WI38 (cell line): ENCODE results near the gene TOGARAM2.

ENCODE experiments used
- H3K4me3 ChIP-seq: 2 replicates; pipeline ENCODE4 v1.5.1; 2011; ENCODE audit warnings: low read depth, mild to moderate bottlenecking, control low read depth, low read length
- TF ChIP-seq, protein P1 (sequence below): IDR thresholded peaks from 2 replicates; pipeline ENCODE4 v1.5.1; 2012; ENCODE audit warnings: low read depth, mild to moderate bottlenecking, control low read depth, low read length

TOGARAM2 gene

GRCh38 chr2:29014811-29015421 is 33.8 kb downstream of the TOGARAM2 start:
- no peak overlapping the region for H3K4me3 ChIP-seq
- TF ChIP-seq, protein P1, sequence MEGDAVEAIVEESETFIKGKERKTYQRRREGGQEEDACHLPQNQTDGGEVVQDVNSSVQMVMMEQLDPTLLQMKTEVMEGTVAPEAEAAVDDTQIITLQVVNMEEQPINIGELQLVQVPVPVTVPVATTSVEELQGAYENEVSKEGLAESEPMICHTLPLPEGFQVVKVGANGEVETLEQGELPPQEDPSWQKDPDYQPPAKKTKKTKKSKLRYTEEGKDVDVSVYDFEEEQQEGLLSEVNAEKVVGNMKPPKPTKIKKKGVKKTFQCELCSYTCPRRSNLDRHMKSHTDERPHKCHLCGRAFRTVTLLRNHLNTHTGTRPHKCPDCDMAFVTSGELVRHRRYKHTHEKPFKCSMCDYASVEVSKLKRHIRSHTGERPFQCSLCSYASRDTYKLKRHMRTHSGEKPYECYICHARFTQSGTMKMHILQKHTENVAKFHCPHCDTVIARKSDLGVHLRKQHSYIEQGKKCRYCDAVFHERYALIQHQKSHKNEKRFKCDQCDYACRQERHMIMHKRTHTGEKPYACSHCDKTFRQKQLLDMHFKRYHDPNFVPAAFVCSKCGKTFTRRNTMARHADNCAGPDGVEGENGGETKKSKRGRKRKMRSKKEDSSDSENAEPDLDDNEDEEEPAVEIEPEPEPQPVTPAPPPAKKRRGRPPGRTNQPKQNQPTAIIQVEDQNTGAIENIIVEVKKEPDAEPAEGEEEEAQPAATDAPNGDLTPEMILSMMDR, result no peak

DNA sequence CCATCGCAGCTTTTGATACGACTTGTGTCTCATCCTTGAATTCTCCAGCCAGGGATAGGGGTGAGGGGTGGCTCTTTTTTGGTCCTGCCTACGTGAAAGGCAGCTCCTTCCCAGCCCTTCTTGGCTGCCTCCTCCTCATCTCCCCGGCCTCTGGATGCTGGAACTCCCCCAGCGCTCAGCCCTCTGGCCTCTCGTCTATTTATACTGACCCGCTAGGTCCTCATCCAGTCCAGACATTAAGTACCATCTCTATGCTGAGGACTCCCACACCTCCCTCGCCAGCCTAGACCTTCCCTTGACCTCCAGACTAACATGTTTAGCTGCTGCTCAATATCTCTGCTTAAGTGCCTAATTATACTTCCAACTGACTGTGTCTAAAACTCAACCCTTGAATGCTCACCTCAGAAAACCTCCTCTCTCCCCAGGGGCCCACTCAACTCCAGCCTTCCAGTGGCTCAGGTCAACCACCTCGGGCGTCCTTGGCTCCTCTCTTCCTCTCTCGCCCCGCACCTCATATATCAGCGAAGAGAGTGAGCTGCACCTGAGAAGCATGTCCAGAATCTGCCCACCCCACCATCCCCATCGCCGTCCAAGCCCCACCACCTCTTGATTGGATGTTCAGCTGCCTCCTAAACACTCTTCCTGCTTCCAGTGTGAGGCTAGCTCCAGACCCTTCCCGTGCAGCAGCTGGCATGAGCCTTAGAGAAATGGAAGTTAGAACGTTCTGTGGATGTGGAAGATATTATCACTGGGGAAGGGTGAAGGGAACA is 34.8 kb downstream of the TOGARAM2 start:
- no peak overlapping the region for H3K4me3 ChIP-seq
- TF ChIP-seq, protein P1, result no peak

GRCh38 chr2:29016504-29016903 is 35.4 kb downstream of the TOGARAM2 start:
- no peak overlapping the region for H3K4me3 ChIP-seq

DNA sequence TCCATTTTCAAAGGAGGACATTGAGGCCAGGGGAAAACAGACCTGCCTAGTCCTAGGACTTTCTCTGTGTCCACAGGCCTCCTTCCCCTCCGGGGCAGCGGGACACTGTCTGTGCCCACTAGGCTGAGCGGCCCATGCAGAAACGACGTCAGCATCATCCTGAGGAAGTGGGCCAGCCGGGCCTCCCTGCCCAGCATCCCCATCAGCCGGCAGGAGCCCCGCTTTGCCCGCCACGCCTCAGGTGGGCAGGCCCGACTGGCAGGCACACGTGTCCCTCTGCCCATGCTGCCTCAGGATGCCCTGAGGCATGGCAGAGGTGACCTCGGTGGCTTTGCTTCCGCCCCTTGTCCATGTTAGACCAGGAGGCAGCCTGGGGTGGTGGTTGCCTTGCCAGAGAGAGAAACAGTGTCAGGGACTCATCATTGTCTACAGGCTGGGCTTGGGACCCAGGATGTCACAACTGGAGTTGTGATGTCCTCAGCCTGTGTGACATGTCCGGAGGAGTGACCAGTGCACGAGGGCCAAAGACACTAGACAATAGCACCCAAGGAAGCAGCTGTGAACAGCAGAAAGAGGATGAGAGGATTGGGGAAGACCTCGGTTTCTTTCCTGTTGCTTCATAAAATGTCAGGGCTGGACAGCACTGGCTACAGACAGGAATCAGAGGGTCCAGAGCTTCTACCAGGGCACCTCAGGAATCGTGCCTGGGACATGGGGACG is 36.8 kb downstream of the TOGARAM2 start:
- TF ChIP-seq, protein P1, result no peak
- no peak overlapping the region for H3K4me3 ChIP-seq

More at GRCh38 chr2:29016504-29016903, 35.4 kb downstream of the TOGARAM2 start:
- TF ChIP-seq, protein P1, result no peak

- TF ChIP-seq, protein P1, result no peak
- H3K4me3 ChIP-seq, result no peak overlapping the region
Measured at GRCh38 chr2:29021886-29022285, 40.8 kb downstream of the TOGARAM2 start.

DNA sequence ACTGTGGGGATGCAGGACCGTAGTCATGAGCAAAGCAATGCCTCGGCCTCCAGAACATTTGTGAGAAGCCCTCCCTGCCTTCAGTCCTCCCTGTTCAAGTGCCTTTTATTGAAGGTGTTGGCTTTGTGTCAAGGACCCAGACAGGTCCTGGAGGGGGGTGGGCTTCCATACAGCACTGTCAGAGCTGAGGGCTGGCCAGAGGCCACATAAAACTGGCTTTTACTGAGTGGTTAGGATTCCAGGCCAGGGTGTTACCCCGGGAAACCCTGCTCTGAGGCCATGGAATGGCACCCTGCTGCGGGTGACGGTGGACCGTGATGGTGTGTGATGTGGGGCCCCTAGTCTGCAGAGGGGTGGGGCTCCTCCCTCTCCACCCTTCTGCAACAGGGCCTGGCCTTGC is 41.6 kb downstream of the TOGARAM2 start:
- TF ChIP-seq, protein P1, result no peak
- no peak overlapping the region for H3K4me3 ChIP-seq

DNA sequence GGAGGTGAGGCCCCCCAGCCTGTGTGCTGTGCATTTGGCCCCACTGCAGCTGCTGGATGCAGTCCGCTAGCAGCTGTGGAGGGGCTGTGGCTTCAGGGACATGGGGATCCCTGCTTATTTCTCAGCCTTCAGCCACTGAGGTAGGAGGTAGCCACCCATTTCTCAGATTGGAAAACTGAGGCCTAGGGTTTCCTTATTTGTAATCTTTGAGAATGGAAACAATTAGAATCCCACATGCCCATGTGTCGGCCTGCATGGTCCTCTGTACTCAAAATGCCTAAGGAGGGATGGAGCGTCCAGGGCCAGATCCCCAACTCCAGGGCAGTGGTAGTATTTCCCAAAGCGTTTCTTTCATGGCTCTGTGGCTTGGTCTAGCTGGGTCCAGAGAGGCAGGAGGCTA is 42.1 kb downstream of the TOGARAM2 start:
- TF ChIP-seq, protein P1, result no peak
- no peak overlapping the region for H3K4me3 ChIP-seq
